MM.1S (cell line): ENCODE results near the gene AMFR.

Experiments used
- DNase-seq: peaks from one replicate; pipeline ENCODE4 v3.0.0-alpha.2; 2015
- H2AFZ ChIP-seq: fragments of 300-600 bp; sonication (generic); 2 replicates; pipeline ENCODE4 v1.6.0; 2016; ENCODE audit warnings: antibody characterized with exemption, low read length
- H3F3A ChIP-seq: fragments of 300-600 bp; sonication (generic); 2 replicates; pipeline ENCODE4 v1.6.1; 2016; ENCODE audit warnings: mild to moderate bottlenecking, antibody characterized with exemption, low read length, moderate library complexity, mixed read lengths; ENCODE audit not compliant: insufficient read depth
- H3K27ac ChIP-seq: fragments of 300-600 bp; sonication (generic); 2 replicates; pipeline ENCODE4 v1.5.1; 2016; ENCODE audit warnings: mild to moderate bottlenecking, low read length
- H3K27me3 ChIP-seq: fragments of 300-600 bp; sonication (generic); replicated peaks from 2 replicates; pipeline ENCODE4 v1.6.0; 2016; ENCODE audit warnings: low read length; ENCODE audit not compliant: insufficient read depth
- H3K36me3 ChIP-seq: fragments of 300-600 bp; sonication (generic); replicated peaks from 2 replicates; pipeline ENCODE4 v1.6.1; 2016; ENCODE audit warnings: mild to moderate bottlenecking, low read length, mixed read lengths; ENCODE audit not compliant: insufficient read depth
- H3K4me1 ChIP-seq: fragments of 300-600 bp; sonication (generic); 2 replicates; pipeline ENCODE4 v1.6.1; 2016; ENCODE audit warnings: low read length, mixed read lengths
- H3K4me2 ChIP-seq: fragments of 300-600 bp; sonication (generic); 2 replicates; pipeline ENCODE4 v1.6.0; 2016; ENCODE audit warnings: low read depth, low read length
- H3K4me3 ChIP-seq: fragments of 300-600 bp; sonication (generic); 2 replicates; pipeline ENCODE4 v1.5.1; 2016; ENCODE audit warnings: low read length, mixed read lengths
- H3K79me2 ChIP-seq: fragments of 300-600 bp; sonication (generic); 2 replicates; pipeline ENCODE4 v1.6.1; 2016; ENCODE audit warnings: mixed run types, low read length, mixed read lengths
- H3K9ac ChIP-seq: fragments of 300-600 bp; sonication (generic); 2 replicates; pipeline ENCODE4 v1.6.1; 2016; ENCODE audit warnings: low read length, mixed read lengths
- H3K9me2 ChIP-seq: fragments of 300-600 bp; sonication (generic); replicated peaks from 2 replicates; pipeline ENCODE4 v1.6.1; 2016; ENCODE audit warnings: mild to moderate bottlenecking, low read length, mixed read lengths; ENCODE audit not compliant: insufficient read depth
- H3K9me3 ChIP-seq: fragments of 300-600 bp; sonication (generic); replicated peaks from 2 replicates; pipeline ENCODE4 v1.6.1; 2016; ENCODE audit warnings: mild to moderate bottlenecking, low read length, mixed read lengths; ENCODE audit not compliant: insufficient read depth
- H4K20me1 ChIP-seq: fragments of 300-600 bp; sonication (generic); 2 replicates; pipeline ENCODE4 v1.6.1; 2016; ENCODE audit warnings: mild to moderate bottlenecking, low read length, moderate library complexity, mixed read lengths; ENCODE audit not compliant: insufficient read depth
- CTCF ChIP-seq: fragments of 300-600 bp; sonication (generic); IDR thresholded peaks from 2 replicates; pipeline ENCODE4 v1.5.1; 2016; ENCODE audit warnings: antibody characterized with exemption, low read length, mixed read lengths
- EZH2 ChIP-seq: fragments of 300-600 bp; sonication (generic); optimal IDR thresholded peaks from 2 replicates; pipeline ENCODE3; 2017; ENCODE audit warnings: low read depth, mild to moderate bottlenecking, antibody characterized with exemption, low read length, mixed read lengths
- EZH2phosphoT487 ChIP-seq: fragments of 300-600 bp; sonication (generic); IDR thresholded peaks from 2 replicates; pipeline ENCODE4 v1.6.1; 2018; ENCODE audit warnings: antibody characterized with exemption, low read length

AMFR gene

GRCh38 chr16:56414366-56414765 lies 11.0 kb downstream of the AMFR start:
- Histone ChIP-seq H3K4me2 (no peak overlapping the region), H3K9me3 (no peaks in the 10 kb centered on the region), H3K4me3 (no peak overlapping the region), H3K9me2 (no peaks in the 10 kb centered on the region), H3K79me2 (peaks cover 40% of the 10 kb centered on the region), H3K9ac (no peak overlapping the region), H3K27ac (no peak overlapping the region), H4K20me1 (peaks cover 3% of the 10 kb centered on the region; the same call in 1 of the 2 replicates), H3K36me3 (peaks cover 3% of the 10 kb centered on the region; the same call in 1 of the 2 replicates), H3K4me1 (no peaks in the 10 kb centered on the region), H3F3A (no peaks in the 10 kb centered on the region), H2AFZ (no peak overlapping the region), H3K27me3 (no peaks in the 10 kb centered on the region)
- no peak for DNase-seq
- TF ChIP-seq EZH2 (no peak), CTCF (no peak), EZH2phosphoT487 (no peak)

- H2AFZ ChIP-seq, result no peak overlapping the region
- peaks cover 33% of the 10 kb centered on the region for H3K79me2 ChIP-seq
- H3K9me3 ChIP-seq, result no peaks in the 10 kb centered on the region
- no peak overlapping the region for H3K27ac ChIP-seq
- no peak overlapping the region for H3K9ac ChIP-seq
- no peaks in the 10 kb centered on the region for H3F3A ChIP-seq
- H3K4me3 ChIP-seq, result no peak overlapping the region
- H3K4me1 ChIP-seq, result no peaks in the 10 kb centered on the region
- no peak overlapping the region for H3K4me2 ChIP-seq
- H4K20me1 ChIP-seq, result peaks cover 3% of the 10 kb centered on the region; the same call in 1 of the 2 replicates
- no peak for TF ChIP-seq EZH2phosphoT487
- no peaks in the 10 kb centered on the region for H3K27me3 ChIP-seq
- H3K9me2 ChIP-seq, result no peaks in the 10 kb centered on the region
- DNase-seq, result no peak
- peaks cover 7% of the 10 kb centered on the region; the same call in 1 of the 2 replicates for H3K36me3 ChIP-seq
Measured at GRCh38 chr16:56413381-56413780, 12.0 kb downstream of the AMFR start.

DNA sequence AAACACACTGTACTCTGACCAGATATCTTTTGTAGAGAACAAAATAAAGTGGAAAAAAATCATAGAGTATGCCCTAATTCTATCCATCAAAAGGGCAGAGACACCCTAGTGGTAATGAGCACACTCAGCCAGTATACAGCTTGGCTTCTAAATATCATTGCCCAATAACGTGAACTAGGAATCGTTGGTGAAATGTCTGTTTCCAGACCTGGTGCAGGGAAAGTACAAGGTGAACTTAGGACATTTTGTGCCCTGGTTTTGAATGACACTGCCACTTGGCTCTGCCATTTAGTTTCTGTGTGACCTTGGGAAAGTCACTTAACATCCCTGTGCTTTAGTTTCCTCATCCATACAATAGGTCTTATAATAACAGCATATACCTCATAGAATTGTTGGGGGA lies 13.7 kb downstream of the AMFR start:
- Histone ChIP-seq H3K4me3 (no peak overlapping the region), H4K20me1 (peaks cover 3% of the 10 kb centered on the region; the same call in 1 of the 2 replicates), H3K27me3 (no peaks in the 10 kb centered on the region), H2AFZ (no peak overlapping the region), H3K9me3 (no peaks in the 10 kb centered on the region), H3K9ac (no peak overlapping the region), H3K27ac (no peak overlapping the region), H3F3A (no peaks in the 10 kb centered on the region), H3K36me3 (peaks cover 7% of the 10 kb centered on the region; the same call in 1 of the 2 replicates), H3K4me1 (no peaks in the 10 kb centered on the region), H3K9me2 (no peaks in the 10 kb centered on the region), H3K79me2 (peaks cover 18% of the 10 kb centered on the region), H3K4me2 (no peak overlapping the region)
- TF ChIP-seq CTCF (no peak), EZH2 (no peak), EZH2phosphoT487 (no peak)
- no peak for DNase-seq

- no peaks in the 10 kb centered on the region for H3K9me2 ChIP-seq
- H3K4me1 ChIP-seq, result no peaks in the 10 kb centered on the region
- no peak overlapping the region for H2AFZ ChIP-seq
- no peak for DNase-seq
- no peak overlapping the region for H3K4me3 ChIP-seq
- H3K27ac ChIP-seq, result no peak overlapping the region
- peaks cover 15% of the 10 kb centered on the region; the same call in 1 of the 2 replicates for H3K79me2 ChIP-seq
- H3K4me2 ChIP-seq, result no peak overlapping the region
- TF ChIP-seq CTCF, result no peak
- no peak for TF ChIP-seq EZH2phosphoT487
- TF ChIP-seq EZH2, result no peak
- H3K9ac ChIP-seq, result no peak overlapping the region
- no peaks in the 10 kb centered on the region for H3K27me3 ChIP-seq
- H3K36me3 ChIP-seq, result peaks cover 7% of the 10 kb centered on the region; the same call in 1 of the 2 replicates
- H3K9me3 ChIP-seq, result no peaks in the 10 kb centered on the region
- H3F3A ChIP-seq, result no peaks in the 10 kb centered on the region
- peaks cover 3% of the 10 kb centered on the region; the same call in 1 of the 2 replicates for H4K20me1 ChIP-seq
Measured at GRCh38 chr16:56411123-56411522, 14.2 kb downstream of the AMFR start.
